Activated T-helper 9 cell treated with anti-CD3 and anti-CD28 coated beads, Interleukin-2, amount 50 U/mL, for 16 hours (primary cell): Measurements from ENCODE around the gene GALNT11.

Source experiments
- DNase-seq: peaks from one replicate; pipeline ENCODE4 v3.0.0-alpha.2; 2020; ENCODE audit warnings: low read depth

Gene GALNT11

GRCh38 chr7:152149363-152149762, 123.9 kb downstream of the GALNT11 start:
- DNase-seq = no peak

DNA sequence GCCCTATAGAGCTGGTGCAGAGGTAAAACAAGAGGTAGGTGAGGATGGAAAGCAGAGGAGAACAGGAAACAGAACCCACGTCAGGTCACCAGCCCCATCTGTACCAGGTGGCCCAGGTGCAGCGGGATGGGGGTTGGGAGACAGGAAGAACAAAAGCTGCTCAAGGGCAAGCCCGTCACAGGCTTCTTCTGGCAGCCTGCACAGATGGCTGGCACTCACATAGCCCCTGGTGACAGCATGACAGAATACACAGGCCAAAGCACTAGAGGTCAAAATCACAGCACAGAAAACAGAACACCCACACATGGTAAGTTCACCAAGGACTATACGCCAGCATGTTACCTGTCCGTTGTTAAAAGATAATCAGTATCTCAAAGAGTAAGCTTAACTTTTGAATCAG, 126.8 kb downstream of the GALNT11 start:
- no peak for DNase-seq

- no peak for DNase-seq
Observed at GRCh38 chr7:152158801-152159587, 133.5 kb downstream of the GALNT11 start.

GRCh38 chr7:152161171-152161570, 135.7 kb downstream of the GALNT11 start:
- DNase-seq = no peak

DNA sequence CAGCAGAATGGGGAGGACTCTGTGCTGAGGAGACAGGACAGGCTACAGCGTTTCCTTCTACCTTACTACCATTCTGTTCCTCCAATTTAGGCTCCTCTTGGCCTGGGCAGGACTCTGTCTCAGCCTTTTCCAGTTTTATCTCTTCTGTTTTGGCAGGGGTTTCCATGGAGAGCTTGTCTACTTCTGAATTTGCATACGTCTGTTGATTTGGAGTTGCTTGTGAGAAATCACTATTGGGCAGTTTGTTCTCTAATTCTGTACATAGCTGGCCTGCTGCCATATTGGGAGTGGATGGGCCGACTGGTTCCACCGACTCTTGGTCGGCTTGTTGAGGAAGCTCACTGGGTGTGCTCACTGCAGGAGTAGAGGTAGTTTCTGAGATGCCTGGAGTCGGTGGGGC, 136.8 kb downstream of the GALNT11 start:
- DNase-seq = no peak
